ENCODE results near the gene BABAM2. TPM values are rescaled to one million over a fixed set of nuclear protein-coding genes. Genes with fewer than 3 reads are reported as not detected.

Gene BABAM2
- total RNA-seq, 1 experiment from 2014 or later = 27.1 TPM

DNA sequence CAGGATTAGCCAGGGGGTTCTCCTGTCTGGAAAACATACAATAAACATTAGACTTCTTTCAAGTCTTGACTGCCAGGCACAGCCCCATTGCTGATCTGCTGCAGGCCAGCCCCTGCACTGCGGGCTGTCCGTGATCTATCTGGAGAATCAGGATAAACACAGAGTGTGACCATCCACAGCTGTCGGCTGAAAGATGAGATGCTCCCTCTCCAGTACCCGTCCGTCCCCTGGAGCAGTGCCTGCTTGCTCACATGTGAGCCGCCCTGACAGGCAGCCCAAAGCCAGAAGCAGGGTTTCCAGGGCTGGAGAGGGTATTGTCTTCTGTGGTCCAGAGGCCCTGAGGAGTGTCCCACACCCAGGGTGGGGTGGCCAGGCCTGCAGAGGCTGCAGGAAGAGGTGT is 456.1 kb downstream of the BABAM2 start:
- Histone ChIP-seq H2BK12ac (ENCODE audit: insufficient read length, low read depth, low read length) (no peak overlapping the region), H4K91ac (ENCODE audit: insufficient read length, low read depth, low read length) (no peak overlapping the region), H3K4ac (ENCODE audit: low read depth, low read length) (no peak overlapping the region), H2BK5ac (ENCODE audit: insufficient read length, low read length) (no peak overlapping the region), H4K5ac (ENCODE audit: insufficient read length, low read depth, low read length) (no peak overlapping the region), H3K23ac (ENCODE audit: insufficient read length, low read depth, low read length) (no peak overlapping the region), H2AK5ac (ENCODE audit: insufficient read length, low read length) (no peak overlapping the region), H3K9me3 (ENCODE audit: control insufficient read depth, low read depth, low read length) (no peaks in the 10 kb centered on the region), H3K27me3 (ENCODE audit: insufficient read depth, low read length) (no peaks in the 10 kb centered on the region), H4K8ac (replicated peaks; ENCODE audit: insufficient read length, low read depth, low read length) (no peak overlapping the region), H3K79me2 (ENCODE audit: insufficient read depth, low read length) (no peaks in the 10 kb centered on the region), H3K4me2 (ENCODE audit: insufficient read depth, insufficient read length, low read length) (no peak overlapping the region), H3K56ac (ENCODE audit: insufficient read length, low read depth, low read length) (no peak overlapping the region), H3K9ac (ENCODE audit: extremely low read depth, insufficient read length, low read length) (no peak overlapping the region), H3K14ac (ENCODE audit: insufficient read depth, low read length) (no peak overlapping the region), H4K20me1 (ENCODE audit: control insufficient read depth, insufficient read depth, insufficient read length) (no peaks in the 10 kb centered on the region), H2BK20ac (ENCODE audit: low read depth, low read length, poor library complexity, severe bottlenecking) (no peak overlapping the region), H2BK15ac (ENCODE audit: low read depth, low read length) (no peak overlapping the region), H3K23me2 (ENCODE audit: insufficient read length, low read depth, low read length, poor library complexity, severe bottlenecking) (no peaks in the 10 kb centered on the region), H3K79me1 (ENCODE audit: insufficient read depth, low read depth, low read length, poor library complexity, severe bottlenecking) (no peaks in the 10 kb centered on the region), H3K18ac (ENCODE audit: insufficient read length, low read depth, low read length) (no peak overlapping the region), H3K27ac (ENCODE audit: insufficient read length, low read depth, low read length) (no peak overlapping the region), H3K4me1 (ENCODE audit: insufficient read depth, low read length) (no peaks in the 10 kb centered on the region), H3T11ph (ENCODE audit: low read length) (no peak overlapping the region), H2BK120ac (ENCODE audit: low read depth, low read length, poor library complexity, severe bottlenecking) (no peak overlapping the region), H2AFZ (ENCODE audit: low read length) (no peak overlapping the region)
- no peak for DNase-seq
- no peaks in the 10 kb centered on the region for H3K9me3 Mint-ChIP-seq
- H3K4me3 Mint-ChIP-seq = no peak overlapping the region
- H3K4me1 Mint-ChIP-seq = peaks cover 21 to 31% of the 10 kb centered on the region in 2 experiments
- TF ChIP-seq, protein P1, sequence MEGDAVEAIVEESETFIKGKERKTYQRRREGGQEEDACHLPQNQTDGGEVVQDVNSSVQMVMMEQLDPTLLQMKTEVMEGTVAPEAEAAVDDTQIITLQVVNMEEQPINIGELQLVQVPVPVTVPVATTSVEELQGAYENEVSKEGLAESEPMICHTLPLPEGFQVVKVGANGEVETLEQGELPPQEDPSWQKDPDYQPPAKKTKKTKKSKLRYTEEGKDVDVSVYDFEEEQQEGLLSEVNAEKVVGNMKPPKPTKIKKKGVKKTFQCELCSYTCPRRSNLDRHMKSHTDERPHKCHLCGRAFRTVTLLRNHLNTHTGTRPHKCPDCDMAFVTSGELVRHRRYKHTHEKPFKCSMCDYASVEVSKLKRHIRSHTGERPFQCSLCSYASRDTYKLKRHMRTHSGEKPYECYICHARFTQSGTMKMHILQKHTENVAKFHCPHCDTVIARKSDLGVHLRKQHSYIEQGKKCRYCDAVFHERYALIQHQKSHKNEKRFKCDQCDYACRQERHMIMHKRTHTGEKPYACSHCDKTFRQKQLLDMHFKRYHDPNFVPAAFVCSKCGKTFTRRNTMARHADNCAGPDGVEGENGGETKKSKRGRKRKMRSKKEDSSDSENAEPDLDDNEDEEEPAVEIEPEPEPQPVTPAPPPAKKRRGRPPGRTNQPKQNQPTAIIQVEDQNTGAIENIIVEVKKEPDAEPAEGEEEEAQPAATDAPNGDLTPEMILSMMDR (conservative IDR thresholded peaks at IDR 0.05) = no peak
- no peak overlapping the region for H3K27ac Mint-ChIP-seq
- no peaks in the 10 kb centered on the region for H3K36me3 Mint-ChIP-seq (ENCODE audit: insufficient read depth in 1 of 3, low read depth in 3 of 3)
- H3K27me3 Mint-ChIP-seq (ENCODE audit: low read depth) = no peaks in the 10 kb centered on the region; the same call in 1 of the 2 replicates
- WGBS (ENCODE audit: extremely low coverage, insufficient read length, low lambda C conversion rate) = no CpG with 5 or more reads among the region's 6 CpGs

Measured in H9 (cell line).